Muscle of leg (tissue), 11 donors: Measurements from ENCODE around the gene KDM7A. TPM values are rescaled to one million over a fixed set of nuclear protein-coding genes. Genes with fewer than 3 reads are reported as not detected.

ENCODE experiments used
- DNase-seq: peaks from one replicate; pipeline ENCODE4 v3.0.0; 2013
- H3K27ac ChIP-seq: one replicate; pipeline ENCODE4 v1.5.1; 2013; ENCODE audit warnings: mild to moderate bottlenecking, low read length, control low read depth
- H3K27me3 ChIP-seq: one replicate; pipeline ENCODE4 v1.6.1; 2013; ENCODE audit warnings: low read length; ENCODE audit not compliant: control insufficient read depth, insufficient read depth
- H3K36me3 ChIP-seq: one replicate; pipeline ENCODE4 v1.6.1; 2013; ENCODE audit warnings: low read length; ENCODE audit not compliant: control insufficient read depth, insufficient read depth
- H3K4me1 ChIP-seq: one replicate; pipeline ENCODE4 v1.6.1; 2013; ENCODE audit warnings: low read length; ENCODE audit not compliant: control insufficient read depth, insufficient read depth
- H3K4me3 ChIP-seq: one replicate; pipeline ENCODE4 v1.5.1; 2013; ENCODE audit warnings: low read length, control low read depth
- H3K9me3 ChIP-seq: replicated peaks from 2 replicates; pipeline ENCODE4 v1.6.1; 2013; ENCODE audit warnings: low read depth, low read length; ENCODE audit not compliant: control insufficient read depth
- WGBS: methylation state at CpG from one replicate; pipeline ENCODE4 v1.1.5; 2013; ENCODE audit warnings: missing lambda C conversion rate; ENCODE audit not compliant: insufficient coverage; 5-methylcytosine and 5-hydroxymethylcytosine counted together
- polyA plus RNA-seq, 8 donors: library from polyadenylated mRNA; unstranded; fragments of 120-200 nt; gene quantifications; one replicate each; pipeline versions ENCODE4 v1.2.1 to v1.2.3, GENCODE V29; 2013; ENCODE audit warnings: inconsistent platforms in 1 of 8, low replicate concordance in 1 of 8; ENCODE audit not compliant: insufficient read length in 8 of 8, insufficient read depth in 1 of 8
- total RNA-seq: library from RNA; stranded (reverse); fragments of 120-200 nt; gene quantifications from one replicate; pipeline ENCODE4 v1.2.4, GENCODE V29; 2013

KDM7A gene
- total and polyA plus RNA-seq, 9 donors = 6.0 to 7.6 (median 6.7) TPM

GRCh38 chr7:140058517-140058916, 118.3 kb downstream of the KDM7A start:
- Histone ChIP-seq H3K36me3 (peaks cover 24% of the 10 kb centered on the region), H3K27me3 (no peaks in the 10 kb centered on the region), H3K27ac (no peak overlapping the region), H3K9me3 (no peaks in the 10 kb centered on the region), H3K4me1 (peaks cover 36% of the 10 kb centered on the region), H3K4me3 (no peak overlapping the region)
- no peak for DNase-seq
- 93% methylated on average over 4 of the region's 7 CpGs for WGBS

DNA sequence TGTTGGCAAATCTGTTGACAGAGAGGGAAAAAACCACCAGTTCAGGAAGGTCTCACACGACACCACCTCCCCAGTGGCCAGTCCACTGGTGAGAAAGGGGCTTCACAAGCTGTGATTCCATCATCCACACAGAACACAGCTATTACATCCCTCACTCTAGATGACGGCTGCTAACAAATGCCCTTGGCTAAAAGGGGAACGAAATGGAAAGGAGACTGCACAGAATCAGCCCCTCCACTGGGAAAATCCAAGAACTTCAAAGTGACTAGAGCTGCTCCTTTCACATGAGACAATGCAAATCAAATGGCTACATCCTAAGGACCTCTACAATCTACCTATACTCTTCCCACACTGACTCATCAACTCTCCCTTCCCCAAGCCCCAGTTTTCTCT, 119.6 kb downstream of the KDM7A start:
- WGBS = 88% methylated on average over 1 of the region's 3 CpGs
- Histone ChIP-seq H3K36me3 (peaks cover 24% of the 10 kb centered on the region), H3K4me1 (peaks cover 32% of the 10 kb centered on the region), H3K4me3 (no peak overlapping the region), H3K9me3 (no peaks in the 10 kb centered on the region), H3K27ac (no peak overlapping the region), H3K27me3 (no peaks in the 10 kb centered on the region)
- no peak for DNase-seq

- Histone ChIP-seq H3K4me1 (peaks cover 26% of the 10 kb centered on the region), H3K27me3 (no peaks in the 10 kb centered on the region), H3K9me3 (no peaks in the 10 kb centered on the region), H3K27ac (no peak overlapping the region), H3K36me3 (peaks cover 28% of the 10 kb centered on the region), H3K4me3 (no peak overlapping the region)
- 100% methylated on average over 1 of the region's 5 CpGs for WGBS
- no peak for DNase-seq
Observed at GRCh38 chr7:140056431-140057142, 120.2 kb downstream of the KDM7A start.

DNA sequence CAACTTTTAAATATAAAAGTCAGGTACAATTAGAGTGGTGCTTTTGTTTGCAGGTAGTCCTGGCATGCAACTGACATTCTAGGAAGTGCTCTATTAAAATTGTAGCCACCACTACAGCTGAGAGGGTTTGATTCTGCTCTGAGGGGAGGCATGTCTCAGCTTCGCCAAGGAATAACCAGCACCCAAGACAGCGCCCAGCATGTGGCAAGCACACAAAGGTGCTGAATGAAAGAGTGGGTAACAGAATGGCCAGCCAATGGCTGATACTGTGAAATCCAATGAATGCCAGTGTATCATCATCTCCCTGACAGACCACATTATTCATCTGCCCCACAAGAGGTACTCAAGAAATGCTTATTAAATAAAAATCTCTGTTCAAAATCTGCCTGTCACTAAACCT, 121.0 kb downstream of the KDM7A start:
- H3K4me3 ChIP-seq = no peak overlapping the region
- 100% methylated on average over 1 of the region's 2 CpGs for WGBS
- H3K27ac ChIP-seq = no peak overlapping the region
- H3K36me3 ChIP-seq = peaks cover 29% of the 10 kb centered on the region
- DNase-seq = no peak
- H3K27me3 ChIP-seq = no peaks in the 10 kb centered on the region
- peaks cover 19% of the 10 kb centered on the region for H3K4me1 ChIP-seq
- H3K9me3 ChIP-seq = no peaks in the 10 kb centered on the region

DNA sequence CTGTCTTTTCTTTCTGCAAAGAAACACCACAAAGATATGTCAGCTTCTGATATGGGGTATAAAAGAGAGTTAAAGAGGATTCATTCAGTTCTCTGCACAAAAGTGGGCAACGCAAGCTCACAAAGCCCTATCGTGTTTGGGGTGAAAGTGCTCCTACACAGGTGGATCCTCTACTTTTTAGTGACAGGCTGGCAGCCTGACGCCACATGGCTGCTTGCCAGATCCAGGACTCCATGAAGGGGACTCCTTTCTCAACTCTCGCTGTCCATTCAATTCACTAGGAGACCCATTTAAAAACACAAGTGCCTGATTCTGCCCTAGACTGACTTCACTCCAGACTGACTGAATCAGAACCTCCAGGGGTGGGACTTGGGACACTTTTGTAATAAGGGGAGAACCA, 122.0 kb downstream of the KDM7A start:
- peaks cover 9% of the 10 kb centered on the region for H3K4me1 ChIP-seq
- H3K27me3 ChIP-seq = no peaks in the 10 kb centered on the region
- peaks cover 33% of the 10 kb centered on the region for H3K36me3 ChIP-seq
- H3K4me3 ChIP-seq = no peak overlapping the region
- DNase-seq = no peak
- WGBS = 72% methylated on average over 4 of the region's 4 CpGs
- H3K9me3 ChIP-seq = no peaks in the 10 kb centered on the region
- no peak overlapping the region for H3K27ac ChIP-seq

GRCh38 chr7:140053812-140054539, 122.8 kb downstream of the KDM7A start:
- Histone ChIP-seq H3K4me3 (no peak overlapping the region), H3K27me3 (no peaks in the 10 kb centered on the region), H3K9me3 (no peaks in the 10 kb centered on the region), H3K27ac (no peak overlapping the region), H3K4me1 (peaks cover 1% of the 10 kb centered on the region), H3K36me3 (peaks cover 34% of the 10 kb centered on the region)
- no peak for DNase-seq
- WGBS = 100% methylated on average over 1 of the region's 3 CpGs

- Histone ChIP-seq H3K9me3 (no peaks in the 10 kb centered on the region), H3K27me3 (no peaks in the 10 kb centered on the region), H3K36me3 (peaks cover 41% of the 10 kb centered on the region), H3K4me1 (no peaks in the 10 kb centered on the region), H3K27ac (no peak overlapping the region), H3K4me3 (no peak overlapping the region)
- no peak for DNase-seq
Observed at GRCh38 chr7:140051820-140052219, 125.0 kb downstream of the KDM7A start.

DNA sequence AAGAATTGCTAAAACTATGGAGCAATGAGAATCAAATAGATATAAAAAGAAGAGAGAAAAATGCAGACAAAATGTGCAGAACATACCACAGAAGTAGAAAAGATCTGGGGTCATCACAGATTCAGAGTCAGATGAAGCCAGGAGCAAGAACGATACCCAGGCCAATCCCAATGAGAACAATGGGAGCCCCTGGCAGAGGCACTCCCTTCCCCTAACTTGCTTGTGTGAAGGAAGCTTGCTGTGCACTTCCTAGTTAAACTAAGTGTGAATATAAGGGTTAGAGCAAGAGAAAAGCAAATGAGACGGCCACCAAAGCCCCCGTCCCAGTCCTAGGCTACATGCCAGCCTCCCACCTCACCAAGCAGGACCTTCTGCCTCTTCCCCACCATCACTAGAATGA, 126.7 kb downstream of the KDM7A start:
- H3K4me1 ChIP-seq = no peaks in the 10 kb centered on the region
- H3K36me3 ChIP-seq = peaks cover 49% of the 10 kb centered on the region
- WGBS = 40% methylated on average over 1 of the region's 3 CpGs
- H3K27ac ChIP-seq = no peak overlapping the region
- DNase-seq = no peak
- no peaks in the 10 kb centered on the region for H3K27me3 ChIP-seq
- H3K4me3 ChIP-seq = no peak overlapping the region
- H3K9me3 ChIP-seq = no peaks in the 10 kb centered on the region

DNA sequence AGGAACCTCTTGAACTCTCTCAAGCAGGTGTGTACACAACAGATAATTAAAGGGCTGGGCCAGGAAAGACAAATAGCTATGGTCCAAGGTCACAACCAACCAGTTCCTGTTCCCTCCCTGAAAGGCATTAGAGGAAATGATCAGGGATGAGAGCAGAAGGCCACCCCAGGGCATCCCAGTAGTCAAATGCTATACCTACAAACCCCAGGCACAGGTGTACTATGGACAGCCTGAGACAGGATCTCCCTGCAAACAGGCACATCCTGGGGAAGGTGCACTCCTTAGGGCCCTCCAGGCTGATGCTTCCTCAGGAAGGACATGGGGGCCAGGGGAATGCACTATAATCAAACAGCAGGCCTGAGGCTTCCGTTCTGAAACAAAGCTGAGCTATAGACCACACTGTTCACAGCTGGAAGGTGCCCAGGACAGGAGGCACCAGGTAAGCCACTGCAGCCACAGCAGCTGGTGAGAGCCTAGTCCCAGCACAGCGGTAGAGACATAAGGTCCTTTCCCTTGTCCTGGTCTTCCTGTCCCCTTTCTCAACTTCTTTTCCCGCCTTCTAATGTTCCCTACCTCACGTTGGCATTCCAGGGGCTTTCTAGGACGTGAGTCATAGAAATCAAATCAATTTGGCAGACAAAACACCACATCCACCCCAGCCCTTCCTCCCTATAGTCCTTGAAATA, 127.3 kb downstream of the KDM7A start:
- Histone ChIP-seq H3K36me3 (peaks cover 47% of the 10 kb centered on the region), H3K4me1 (no peaks in the 10 kb centered on the region), H3K4me3 (no peak overlapping the region), H3K9me3 (no peaks in the 10 kb centered on the region), H3K27me3 (no peaks in the 10 kb centered on the region), H3K27ac (no peak overlapping the region)
- WGBS = 67% methylated on average over 3 of the region's 5 CpGs
- DNase-seq = no peak

GRCh38 chr7:140048989-140049338, 127.8 kb downstream of the KDM7A start:
- no peak for DNase-seq
- Histone ChIP-seq H3K4me1 (no peaks in the 10 kb centered on the region), H3K4me3 (no peak overlapping the region), H3K27ac (no peak overlapping the region), H3K27me3 (no peaks in the 10 kb centered on the region), H3K36me3 (peaks cover 46% of the 10 kb centered on the region), H3K9me3 (no peaks in the 10 kb centered on the region)
- 80% methylated on average over 1 of the region's 1 CpG for WGBS
